K562 (cell line): Measurements from ENCODE around the gene POPDC2. TPM values are rescaled to one million over a fixed set of nuclear protein-coding genes. Genes with fewer than 3 reads are reported as not detected.

Experiments
- CCNT2 ChIP-seq: IDR thresholded peaks from 2 replicates; pipeline ENCODE4 v1.6.1; 2011; ENCODE audit warnings: borderline replicate concordance, low read depth, mild to moderate bottlenecking, moderate library complexity, mixed read lengths, low read length; ENCODE audit not compliant: insufficient read length; ENCODE audit errors: extremely low read depth
- ELF1 ChIP-seq: fragments of 200-800 bp; sonication (Bioruptor generic); IDR thresholded peaks from 2 replicates; pipeline ENCODE4 v1.6.1; 2016; ENCODE audit warnings: missing genetic modification characterization, missing compliant biosample characterization
- MTA3 ChIP-seq: fragments of 450-650 bp; formaldehyde crosslinking; IDR thresholded peaks from 2 replicates; pipeline ENCODE4 v1.6.1; 2017; ENCODE audit warnings: mild to moderate bottlenecking, borderline replicate concordance
- NCOR1 ChIP-seq: fragments of 450-650 bp; IDR thresholded peaks from 2 replicates; pipeline ENCODE4 v1.6.1; 2016; ENCODE audit warnings: mild to moderate bottlenecking, moderate library complexity
- NFE2 ChIP-seq: IDR thresholded peaks from 2 replicates; pipeline ENCODE4 v1.6.1; 2014; ENCODE audit warnings: antibody characterized with exemption, low read depth
- NFRKB ChIP-seq: fragments of 450-650 bp; IDR thresholded peaks from 2 replicates; pipeline ENCODE4 v1.6.1; 2016; ENCODE audit warnings: low read depth
- PBX2 ChIP-seq, 2 experiments: IDR thresholded peaks in 1 of 2; conservative IDR thresholded peaks in 1 of 2; 2 replicates each; pipeline ENCODE4 v1.6.1; 2016; ENCODE audit warnings: low read depth in 2 of 2, mild to moderate bottlenecking in 1 of 2, missing compliant biosample characterization in 1 of 2, missing genetic modification characterization in 1 of 2, moderate library complexity in 1 of 2
- POLR2A ChIP-seq: fragments of 450-650 bp; conservative IDR thresholded peaks from 2 replicates; pipeline ENCODE4 v1.6.1; 2016
- PTRF ChIP-seq: fragments of 450-650 bp; IDR thresholded peaks from 2 replicates; pipeline ENCODE4 v1.6.1; 2016; ENCODE audit warnings: mild to moderate bottlenecking, missing genetic modification characterization, missing compliant biosample characterization
- SMAD4 ChIP-seq: fragments of 250-450 bp; sonication (Bioruptor Pico); conservative IDR thresholded peaks from 2 replicates; pipeline ENCODE4 v1.8.0; 2021; ENCODE audit warnings: inconsistent platforms, mild to moderate bottlenecking, moderate library complexity
- SMARCA5 ChIP-seq: fragments of 450-650 bp; IDR thresholded peaks from 2 replicates; pipeline ENCODE4 v1.6.1; 2016
- SRSF9 ChIP-seq: fragments of 200-400 bp; formaldehyde crosslinking; IDR thresholded peaks from 2 replicates; pipeline ENCODE4 v1.6.1; 2017; ENCODE audit warnings: low read depth, low read length, borderline replicate concordance
- ZBTB12 ChIP-seq: fragments of 250-450 bp; sonication (Bioruptor Pico); IDR thresholded peaks from 2 replicates; pipeline ENCODE4 v1.4.0; 2020
- ZNF507 ChIP-seq: conservative IDR thresholded peaks from 2 replicates; pipeline ENCODE4 v1.6.1; 2017; ENCODE audit warnings: missing genetic modification characterization, missing compliant biosample characterization
- polyA plus RNA-seq, 8 experiments: library from polyadenylated mRNA; depleted of rRNA in 4 of 8; stranded (reverse) in 5 of 8; unstranded in 3 of 8; fragments of >200 nt; fragmentation: Nextera tagmentation in 2 of 8; fragmentation: Illumina TruSeq in 1 of 8; extraction: Ambion mirVana in 2 of 8; extraction: Trizol in 1 of 8; gene quantifications; 2 replicates each; pipeline versions ENCODE4 v1.2.1 to v1.2.3, GENCODE V29; 2011 to 2014; ENCODE audit warnings: inconsistent platforms in 1 of 8, missing spikeins in 1 of 8
- total RNA-seq, 7 experiments: library from RNA; depleted of rRNA in 6 of 7; stranded (reverse); fragments of >200 nt in 6 of 7; fragmentation: Illumina TruSeq in 2 of 7; extraction: Trizol in 2 of 7; gene quantifications; 2 replicates each; pipeline versions ENCODE4 v1.2.1 to v1.2.3, GENCODE V29; 2011 to 2021; ENCODE audit warnings: low replicate concordance in 1 of 7
- TF ChIP-seq, protein P1 (sequence below): fragments of 450-650 bp; IDR thresholded peaks from 2 replicates; pipeline ENCODE4 v1.6.1; 2016; ENCODE audit warnings: missing biosample characterization, missing genetic modification characterization
- TF ChIP-seq, protein P2 (sequence below): fragments of 450-650 bp; IDR thresholded peaks from 2 replicates; pipeline ENCODE4 v1.7.1; 2018; ENCODE audit warnings: mild to moderate bottlenecking, low read depth; ENCODE audit not compliant: partially characterized antibody
- TF ChIP-seq, protein P3 (sequence below), 2 experiments: fragments of 200-800 bp in 1 of 2; sonication (Bioruptor generic) in 1 of 2; sonication (generic) in 1 of 2; formaldehyde crosslinking in 1 of 2; IDR thresholded peaks in 1 of 2; conservative IDR thresholded peaks in 1 of 2; 2 replicates each; pipeline versions ENCODE4 v1.5.0 to v1.6.1; 2016 to 2020; ENCODE audit warnings: missing compliant biosample characterization in 1 of 2, missing genetic modification characterization in 1 of 2, missing genetic modification reagents in 1 of 2

The POPDC2 gene
- total and polyA plus RNA-seq, 9 of the 15 experiments (the other 6 are each of a cell fraction or from before 2014, with no cell fraction given), result 0.08 to 0.32 (median 0.13) TPM; not detected in 4

GRCh38 chr3:119637679-119638477 lies 22.5 kb downstream of the POPDC2 start (continued):
- TF ChIP-seq, protein P1, sequence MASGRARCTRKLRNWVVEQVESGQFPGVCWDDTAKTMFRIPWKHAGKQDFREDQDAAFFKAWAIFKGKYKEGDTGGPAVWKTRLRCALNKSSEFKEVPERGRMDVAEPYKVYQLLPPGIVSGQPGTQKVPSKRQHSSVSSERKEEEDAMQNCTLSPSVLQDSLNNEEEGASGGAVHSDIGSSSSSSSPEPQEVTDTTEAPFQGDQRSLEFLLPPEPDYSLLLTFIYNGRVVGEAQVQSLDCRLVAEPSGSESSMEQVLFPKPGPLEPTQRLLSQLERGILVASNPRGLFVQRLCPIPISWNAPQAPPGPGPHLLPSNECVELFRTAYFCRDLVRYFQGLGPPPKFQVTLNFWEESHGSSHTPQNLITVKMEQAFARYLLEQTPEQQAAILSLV (tag), result 0 out of 2 replicates have a peak, but pooled peaks have one; percentile 13
- no peak for TF ChIP-seq MTA3
- no peak for TF ChIP-seq PBX2 (CRISPR knock-in tag; IDR thresholded peaks at IDR 0.05; ENCODE audit: low read depth)
- TF ChIP-seq PBX2 (tag; conservative IDR thresholded peaks at IDR 0.05; ENCODE audit: low read depth), result peak; percentile 84
- TF ChIP-seq NFRKB, result peak; percentile 59; the same call in 1 of the 2 replicates
- TF ChIP-seq ZBTB12 (CRISPR knock-in tag), result no peak
- TF ChIP-seq, protein P2, sequence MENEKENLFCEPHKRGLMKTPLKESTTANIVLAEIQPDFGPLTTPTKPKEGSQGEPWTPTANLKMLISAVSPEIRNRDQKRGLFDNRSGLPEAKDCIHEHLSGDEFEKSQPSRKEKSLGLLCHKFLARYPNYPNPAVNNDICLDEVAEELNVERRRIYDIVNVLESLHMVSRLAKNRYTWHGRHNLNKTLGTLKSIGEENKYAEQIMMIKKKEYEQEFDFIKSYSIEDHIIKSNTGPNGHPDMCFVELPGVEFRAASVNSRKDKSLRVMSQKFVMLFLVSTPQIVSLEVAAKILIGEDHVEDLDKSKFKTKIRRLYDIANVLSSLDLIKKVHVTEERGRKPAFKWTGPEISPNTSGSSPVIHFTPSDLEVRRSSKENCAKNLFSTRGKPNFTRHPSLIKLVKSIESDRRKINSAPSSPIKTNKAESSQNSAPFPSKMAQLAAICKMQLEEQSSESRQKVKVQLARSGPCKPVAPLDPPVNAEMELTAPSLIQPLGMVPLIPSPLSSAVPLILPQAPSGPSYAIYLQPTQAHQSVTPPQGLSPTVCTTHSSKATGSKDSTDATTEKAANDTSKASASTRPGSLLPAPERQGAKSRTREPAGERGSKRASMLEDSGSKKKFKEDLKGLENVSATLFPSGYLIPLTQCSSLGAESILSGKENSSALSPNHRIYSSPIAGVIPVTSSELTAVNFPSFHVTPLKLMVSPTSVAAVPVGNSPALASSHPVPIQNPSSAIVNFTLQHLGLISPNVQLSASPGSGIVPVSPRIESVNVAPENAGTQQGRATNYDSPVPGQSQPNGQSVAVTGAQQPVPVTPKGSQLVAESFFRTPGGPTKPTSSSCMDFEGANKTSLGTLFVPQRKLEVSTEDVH, result no peak
- no peak for TF ChIP-seq ZNF507 (tag)
- TF ChIP-seq SMAD4 (CRISPR knock-in tag), result 0 out of 2 replicates have a peak, but pooled peaks have one; percentile 14
- peak; percentile 65 for TF ChIP-seq NFE2
- TF ChIP-seq PTRF (tag), result 0 out of 2 replicates have a peak, but pooled peaks have one; percentile 20
- TF ChIP-seq NCOR1, result peak; percentile 41; the same call in 1 of the 2 replicates
- no peak for TF ChIP-seq SRSF9
- no peak for TF ChIP-seq SMARCA5
- TF ChIP-seq POLR2A, result no peak
- peak; percentile 27 for TF ChIP-seq ELF1
- TF ChIP-seq CCNT2, result peak; percentile 13
- TF ChIP-seq, protein P3, sequence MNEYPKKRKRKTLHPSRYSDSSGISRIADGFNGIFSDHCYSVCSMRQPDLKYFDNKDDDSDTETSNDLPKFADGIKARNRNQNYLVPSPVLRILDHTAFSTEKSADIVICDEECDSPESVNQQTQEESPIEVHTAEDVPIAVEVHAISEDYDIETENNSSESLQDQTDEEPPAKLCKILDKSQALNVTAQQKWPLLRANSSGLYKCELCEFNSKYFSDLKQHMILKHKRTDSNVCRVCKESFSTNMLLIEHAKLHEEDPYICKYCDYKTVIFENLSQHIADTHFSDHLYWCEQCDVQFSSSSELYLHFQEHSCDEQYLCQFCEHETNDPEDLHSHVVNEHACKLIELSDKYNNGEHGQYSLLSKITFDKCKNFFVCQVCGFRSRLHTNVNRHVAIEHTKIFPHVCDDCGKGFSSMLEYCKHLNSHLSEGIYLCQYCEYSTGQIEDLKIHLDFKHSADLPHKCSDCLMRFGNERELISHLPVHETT (CRISPR knock-in tag; conservative IDR thresholded peaks at IDR 0.05 in 1 of 2, IDR thresholded peaks at IDR 0.05 in 1 of 2), result peak in 1 of 2 experiments; percentile 31; a peak in 1 of 4 replicates
